ENCODE measurements around the gene AOAH.
"Not testable (repeated sequence)": the region's sequence is repeated elsewhere in the genome, so short reads cannot be mapped to it uniquely, and the experiment has no call there.

AOAH gene

GRCh38 chr7:36506820-36507219 lies 217.5 kb downstream of the AOAH start:
- no peak for DNase-seq (ENCODE audit: low read depth in 2 of 2)

GRCh38 chr7:36506130-36506798 lies 218.0 kb downstream of the AOAH start:
- DNase-seq (ENCODE audit: low read depth in 2 of 2) = no peak

GRCh38 chr7:36504617-36505016 lies 219.7 kb downstream of the AOAH start:
- not testable (repeated sequence) for DNase-seq (ENCODE audit: low read depth in 2 of 2)

GRCh38 chr7:36504216-36504615 lies 220.1 kb downstream of the AOAH start:
- not testable (repeated sequence) for DNase-seq (ENCODE audit: low read depth in 2 of 2)

- DNase-seq (ENCODE audit: low read depth in 2 of 2) = no peak
These were observed 226.5 kb downstream of the AOAH start for GRCh38 chr7:36497775-36498174.

GRCh38 chr7:36497176-36497575 lies 227.1 kb downstream of the AOAH start:
- not testable (repeated sequence) for DNase-seq (ENCODE audit: low read depth in 2 of 2)

- DNase-seq (ENCODE audit: low read depth in 2 of 2) = no peak
These were observed 227.7 kb downstream of the AOAH start for GRCh38 chr7:36496576-36496975.

- DNase-seq (ENCODE audit: low read depth in 2 of 2) = no peak
These were observed 233.0 kb downstream of the AOAH start for GRCh38 chr7:36491317-36491716.

- no peak for DNase-seq (ENCODE audit: low read depth in 2 of 2)
These were observed 233.9 kb downstream of the AOAH start for GRCh38 chr7:36490419-36490830.

- DNase-seq (ENCODE audit: low read depth in 2 of 2) = not testable (repeated sequence)
These were observed 235.6 kb downstream of the AOAH start for GRCh38 chr7:36488672-36489071.

GRCh38 chr7:36487756-36488336 lies 236.4 kb downstream of the AOAH start:
- no peak for DNase-seq (ENCODE audit: low read depth in 2 of 2)

GRCh38 chr7:36486336-36486735 lies 238.0 kb downstream of the AOAH start:
- no peak for DNase-seq (ENCODE audit: low read depth in 2 of 2)

GRCh38 chr7:36484265-36484664 lies 240.0 kb downstream of the AOAH start:
- DNase-seq (ENCODE audit: low read depth in 2 of 2) = no peak

GRCh38 chr7:36483853-36484252 lies 240.4 kb downstream of the AOAH start:
- not testable (repeated sequence) for DNase-seq (ENCODE audit: low read depth in 2 of 2)

- no peak for DNase-seq (ENCODE audit: low read depth in 2 of 2)
These were observed 245.5 kb downstream of the AOAH start for GRCh38 chr7:36478745-36479144.

- DNase-seq (ENCODE audit: low read depth in 2 of 2) = no peak
These were observed 248.9 kb downstream of the AOAH start for GRCh38 chr7:36475381-36475780.

- no peak for DNase-seq (ENCODE audit: low read depth in 2 of 2)
These were observed 249.3 kb downstream of the AOAH start for GRCh38 chr7:36475011-36475342.

GRCh38 chr7:36474283-36475010 lies 249.8 kb downstream of the AOAH start:
- DNase-seq (ENCODE audit: low read depth in 2 of 2) = no peak

GRCh38 chr7:36473454-36474282 lies 250.6 kb downstream of the AOAH start:
- no peak for DNase-seq (ENCODE audit: low read depth in 2 of 2)

GRCh38 chr7:36472141-36472729 lies 252.1 kb downstream of the AOAH start:
- DNase-seq (ENCODE audit: low read depth in 2 of 2) = no peak

- DNase-seq (ENCODE audit: low read depth in 2 of 2) = no peak
These were observed 255.1 kb downstream of the AOAH start for GRCh38 chr7:36469236-36469635.
